GM12891 (cell line): ENCODE results near the gene PREX1.

Source experiments
- DNase-seq: peaks from one replicate; pipeline ENCODE4 v3.0.0; 2011; ENCODE audit warnings: low spot score; ENCODE audit not compliant: insufficient read length
- FAIRE-seq: peaks from 2 replicates; lab custom pipeline; 2011; peaks lifted over from hg19 to GRCh38; lab: Jason Lieb, UNC
- PAX5 ChIP-seq: IDR thresholded peaks from 2 replicates; pipeline ENCODE4 v1.6.1; 2011; ENCODE audit warnings: low read length, moderate library complexity, mild to moderate bottlenecking; ENCODE audit not compliant: insufficient read depth, severe bottlenecking
- POLR2A ChIP-seq: IDR thresholded peaks from 2 replicates; pipeline ENCODE4 v1.6.1; 2011; ENCODE audit warnings: low read depth, low read length, control low read depth
- POLR2AphosphoS5 ChIP-seq: IDR thresholded peaks from 2 replicates; pipeline ENCODE4 v1.6.1; 2011; ENCODE audit warnings: low read depth, low read length, control low read depth
- POU2F2 ChIP-seq: IDR thresholded peaks from 2 replicates; pipeline ENCODE4 v1.6.1; 2011; ENCODE audit warnings: low read depth, mild to moderate bottlenecking, control low read depth, low read length, moderate library complexity
- SPI1 ChIP-seq: IDR thresholded peaks from 2 replicates; pipeline ENCODE4 v1.6.1; 2011; ENCODE audit warnings: low read depth, low read length, control low read depth
- TAF1 ChIP-seq: IDR thresholded peaks from 2 replicates; pipeline ENCODE4 v1.6.1; 2011; ENCODE audit warnings: low read depth, low read length, control low read depth

PREX1 gene

GRCh38 chr20:48634641-48635040 is 193.2 kb downstream of the PREX1 start:
- TF ChIP-seq TAF1 (no peak), SPI1 (no peak), POU2F2 (no peak), POLR2A (no peak), POLR2AphosphoS5 (no peak), PAX5 (no peak)
- FAIRE-seq = no peak
- no peak for DNase-seq

- no peak for TF ChIP-seq TAF1
- FAIRE-seq (no peak), DNase-seq (no peak)
Measured at GRCh38 chr20:48633620-48634257, 194.1 kb downstream of the PREX1 start.

DNA sequence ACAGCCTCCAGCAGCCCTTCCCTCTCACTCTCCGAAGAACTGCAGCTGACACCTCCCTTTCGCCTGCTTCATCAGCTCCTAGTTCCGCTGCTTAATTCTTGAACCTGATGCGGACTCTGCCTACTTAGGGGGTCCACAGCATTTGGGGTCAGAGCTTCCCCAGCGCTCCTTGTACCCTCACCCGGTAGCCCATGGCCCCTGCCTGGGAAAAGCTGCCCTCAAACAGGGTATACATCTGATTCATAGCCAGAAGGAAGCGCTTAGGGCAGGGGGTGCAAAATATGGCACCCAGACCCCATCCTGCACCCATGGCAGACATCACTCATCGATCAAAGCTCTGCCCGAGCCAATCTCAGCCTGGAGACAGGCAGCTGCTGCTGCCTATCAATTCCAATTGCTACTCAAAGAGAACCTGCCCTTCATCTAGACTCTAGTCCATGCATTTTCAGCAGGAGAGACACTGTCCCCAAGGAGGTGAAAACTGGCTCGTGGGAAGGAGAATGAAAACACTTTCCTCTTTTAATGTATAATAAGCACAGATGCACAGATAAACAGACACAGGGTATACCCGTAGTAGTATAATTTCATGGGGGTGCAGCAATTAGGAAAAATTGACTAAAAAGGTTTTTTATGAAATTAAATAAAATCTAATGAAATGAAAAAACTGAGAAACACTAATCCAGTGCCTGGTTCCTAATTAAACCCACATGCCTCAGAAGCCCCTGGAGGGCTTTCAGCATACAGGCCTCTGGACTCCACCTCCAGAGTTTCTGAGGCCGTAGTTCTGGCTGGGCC is 194.8 kb downstream of the PREX1 start:
- DNase-seq (no peak), FAIRE-seq (no peak)
- TF ChIP-seq POLR2AphosphoS5 (no peak), PAX5 (no peak), POLR2A (no peak), SPI1 (no peak), TAF1 (no peak), POU2F2 (no peak)

- FAIRE-seq (no peak), DNase-seq (no peak)
- TF ChIP-seq POLR2A = no peak
- no peak for TF ChIP-seq SPI1
- TF ChIP-seq PAX5 = no peak
- no peak for TF ChIP-seq POU2F2
- no peak for TF ChIP-seq POLR2AphosphoS5
- TF ChIP-seq TAF1 = no peak
Measured at GRCh38 chr20:48632017-48632824, 195.6 kb downstream of the PREX1 start.

GRCh38 chr20:48631114-48632016 is 196.4 kb downstream of the PREX1 start:
- no peak for FAIRE-seq
- DNase-seq = no peak
- TF ChIP-seq TAF1 = no peak
- no peak for TF ChIP-seq SPI1
- TF ChIP-seq POLR2AphosphoS5 = no peak
- TF ChIP-seq POU2F2 = no peak
- no peak for TF ChIP-seq PAX5
- no peak for TF ChIP-seq POLR2A

DNA sequence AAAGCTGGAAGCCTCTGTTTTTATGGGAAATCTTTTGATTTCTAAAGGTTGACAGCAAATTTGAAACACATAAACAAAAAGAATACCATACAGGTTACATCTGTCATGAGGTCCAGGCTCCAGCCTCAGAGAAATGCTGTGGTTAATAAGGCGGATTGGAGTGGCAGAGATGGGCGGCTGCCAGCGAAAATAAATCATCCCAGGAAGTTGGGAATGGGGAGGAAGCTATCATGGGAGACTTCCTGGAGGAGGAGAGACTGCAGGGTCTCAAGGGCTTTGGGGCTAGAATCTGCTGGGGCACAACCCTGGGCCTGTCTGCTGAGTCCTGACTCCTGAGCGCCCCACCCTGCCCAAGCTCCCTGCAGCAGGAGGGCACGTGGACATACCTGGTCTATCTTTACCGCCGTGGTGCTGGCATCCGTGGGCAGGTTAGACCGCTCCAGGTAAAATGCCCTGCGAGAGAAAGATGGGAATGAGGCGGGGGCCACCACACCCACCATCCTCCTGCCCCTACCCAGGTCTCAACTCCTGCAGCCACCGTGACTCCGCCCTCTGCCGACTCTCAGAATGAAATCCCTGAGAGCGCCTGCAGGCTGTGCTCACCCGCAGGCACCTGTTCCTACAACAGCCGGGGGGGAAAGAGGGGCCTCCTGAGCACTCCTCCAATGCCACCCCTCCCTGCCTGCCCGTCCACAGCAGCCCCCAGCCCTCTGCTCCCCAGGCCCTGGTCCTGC is 197.3 kb downstream of the PREX1 start:
- TF ChIP-seq POU2F2 (no peak), PAX5 (no peak), POLR2A (no peak), TAF1 (no peak), POLR2AphosphoS5 (no peak)
- no peak for FAIRE-seq
- DNase-seq = no peak

- DNase-seq (no peak), FAIRE-seq (no peak)
- TF ChIP-seq POLR2A (no peak), SPI1 (no peak), PAX5 (no peak), POLR2AphosphoS5 (no peak), POU2F2 (no peak), TAF1 (no peak)
Measured at GRCh38 chr20:48629960-48630315, 197.9 kb downstream of the PREX1 start.

DNA sequence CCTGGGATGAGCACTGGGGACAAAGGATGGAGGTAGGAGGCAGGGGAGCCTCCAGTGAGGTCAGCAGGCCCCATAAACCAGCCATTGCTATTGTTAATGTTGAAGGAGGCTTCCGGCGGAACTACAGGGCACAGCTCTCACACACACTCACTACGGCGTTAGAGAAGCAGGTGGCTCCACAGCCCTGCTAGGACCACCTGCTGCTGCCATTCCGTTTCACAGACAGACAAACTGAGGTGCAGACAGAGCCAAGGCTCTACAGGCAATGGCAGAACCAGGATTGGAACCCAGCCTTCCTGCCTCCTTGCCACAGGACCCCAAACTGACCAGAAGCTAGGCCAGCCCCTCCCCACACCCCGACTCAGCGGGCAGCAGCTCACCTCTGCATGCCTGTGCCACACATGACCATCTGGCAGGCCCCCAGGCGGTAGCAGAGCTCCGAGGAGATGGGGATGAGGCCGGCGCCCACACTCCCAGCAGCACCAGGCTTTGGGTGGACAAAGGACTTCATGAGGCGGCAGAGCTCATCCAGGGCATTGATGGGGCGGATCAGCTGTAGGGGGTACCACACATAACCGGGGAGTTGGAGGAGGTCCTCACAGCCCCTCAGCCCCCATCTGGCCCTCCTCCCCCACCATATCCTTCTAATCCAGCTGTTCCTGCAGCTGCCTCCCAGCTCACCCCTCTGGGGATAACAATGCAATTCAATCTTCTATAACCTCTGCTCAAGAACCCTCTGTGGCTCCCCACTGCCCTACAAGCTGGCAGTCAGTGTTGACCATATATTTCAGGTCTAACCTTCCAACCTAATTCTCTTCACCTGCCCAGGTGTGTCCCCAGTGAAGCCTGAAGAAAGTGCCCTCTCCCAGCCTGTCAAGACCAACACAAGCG is 198.5 kb downstream of the PREX1 start:
- FAIRE-seq = no peak
- no peak for TF ChIP-seq POU2F2
- TF ChIP-seq POLR2A = no peak
- no peak for TF ChIP-seq TAF1
- TF ChIP-seq PAX5 = no peak
- no peak for TF ChIP-seq POLR2AphosphoS5
- no peak for TF ChIP-seq SPI1
- no peak for DNase-seq

GRCh38 chr20:48627737-48628128 is 200.1 kb downstream of the PREX1 start:
- DNase-seq (no peak), FAIRE-seq (no peak)
- TF ChIP-seq POLR2AphosphoS5 = no peak
- no peak for TF ChIP-seq SPI1
- TF ChIP-seq PAX5 = no peak
- no peak for TF ChIP-seq POU2F2
- TF ChIP-seq TAF1 = no peak
- TF ChIP-seq POLR2A = no peak
